CD14-positive monocyte (primary cell): ENCODE data around the gene C1QL1. TPM values are rescaled to one million over a fixed set of nuclear protein-coding genes. Genes with fewer than 3 reads are reported as not detected.
A peak's percentile ranks its signal among the peaks of the same experiment; 100 is the strongest.

Experiments used
- DNase-seq, 3 donors: peaks; one replicate each; pipeline ENCODE4 v3.0.0-alpha.2; 2011 to 2022
- H2AFZ ChIP-seq: 2 replicates; pipeline ENCODE4 v1.6.0; 2012; ENCODE audit warnings: mild to moderate bottlenecking, low read depth, low read length, inconsistent platforms; ENCODE audit not compliant: insufficient read depth, poor library complexity, severe bottlenecking
- H3K27ac ChIP-seq, 2 donors: 1 replicate in 1 of 2; 2 replicates in 1 of 2; pipeline ENCODE4 v1.5.1; 2012 to 2013; ENCODE audit warnings: low read length in 2 of 2, control low read depth in 1 of 2, inconsistent platforms in 1 of 2, low read depth in 1 of 2, mild to moderate bottlenecking in 1 of 2
- H3K27me3 ChIP-seq, 2 donors: one replicate each; pipeline versions ENCODE4 v1.6.0 to v1.6.1; 2011 to 2013; ENCODE audit warnings: low read length in 2 of 2; ENCODE audit not compliant: control insufficient read depth in 2 of 2, insufficient read depth in 2 of 2
- H3K36me3 ChIP-seq, 2 donors: replicated peaks in 1 of 2; 1 replicate in 1 of 2; 2 replicates in 1 of 2; pipeline versions ENCODE4 v1.5.1 to v1.6.1; 2012 to 2013; ENCODE audit warnings: low read length in 2 of 2, control low read depth in 1 of 2, inconsistent platforms in 1 of 2, mild to moderate bottlenecking in 1 of 2; ENCODE audit not compliant: insufficient read depth in 2 of 2, control insufficient read depth in 1 of 2
- H3K4me1 ChIP-seq, 2 donors: 1 replicate in 1 of 2; 2 replicates in 1 of 2; pipeline versions ENCODE4 v1.5.1 to v1.6.1; 2012 to 2013; ENCODE audit warnings: low read length in 2 of 2, control low read depth in 1 of 2, inconsistent platforms in 1 of 2, mild to moderate bottlenecking in 1 of 2, moderate library complexity in 1 of 2; ENCODE audit not compliant: insufficient read depth in 2 of 2, control insufficient read depth in 1 of 2
- H3K4me2 ChIP-seq: replicated peaks from 2 replicates; pipeline ENCODE3; 2012; ENCODE audit warnings: low read length, moderate library complexity, mild to moderate bottlenecking; ENCODE audit not compliant: poor library complexity, severe bottlenecking; ENCODE audit errors: extremely low read depth
- H3K4me3 ChIP-seq, 3 experiments: fragments of 200-600 bp in 1 of 3; sonication (generic) in 1 of 3; replicated peaks in 1 of 3; 1 replicate in 2 of 3; 2 replicates in 1 of 3; pipeline ENCODE4 v1.5.1; 2011 to 2013; ENCODE audit warnings: low read length in 3 of 3, mild to moderate bottlenecking in 3 of 3, control low read depth in 2 of 3, low read depth in 2 of 3, inconsistent platforms in 1 of 3, moderate library complexity in 1 of 3
- H3K79me2 ChIP-seq: 2 replicates; pipeline ENCODE4 v1.6.0; 2012; ENCODE audit warnings: mild to moderate bottlenecking, control low read depth, inconsistent platforms, low read length, moderate library complexity; ENCODE audit not compliant: insufficient read depth
- H3K9ac ChIP-seq: 2 replicates; pipeline ENCODE4 v1.6.0; 2017; ENCODE audit warnings: low read length, mild to moderate bottlenecking; ENCODE audit not compliant: insufficient read depth, poor library complexity, severe bottlenecking
- H3K9me3 ChIP-seq, 2 donors: replicated peaks in 1 of 2; 1 replicate in 1 of 2; 2 replicates in 1 of 2; pipeline versions ENCODE4 v1.5.1 to v1.6.1; 2012 to 2013; ENCODE audit warnings: low read length in 2 of 2, control low read depth in 1 of 2; ENCODE audit not compliant: control insufficient read depth in 1 of 2, insufficient read depth in 1 of 2
- H4K20me1 ChIP-seq: 2 replicates; pipeline ENCODE4 v1.6.0; 2012; ENCODE audit warnings: mild to moderate bottlenecking, low read length, control low read depth, moderate library complexity; ENCODE audit not compliant: insufficient read depth
- H3K27ac Mint-ChIP-seq, 7 donors: one replicate each; pipeline ENCODE4 v1.8.0; 2020; ENCODE audit warnings: mild to moderate bottlenecking in 7 of 7, mixed read lengths in 7 of 7, moderate library complexity in 6 of 7, inconsistent platforms in 2 of 7
- H3K27me3 Mint-ChIP-seq, 3 donors: one replicate each; pipeline ENCODE4 v1.8.0; 2021 to 2022; ENCODE audit warnings: low read depth in 3 of 3, mild to moderate bottlenecking in 3 of 3, mixed read lengths in 3 of 3, moderate library complexity in 3 of 3, inconsistent platforms in 1 of 3
- H3K36me3 Mint-ChIP-seq, 2 donors: one replicate each; pipeline ENCODE4 v1.8.0; 2020; ENCODE audit warnings: mixed read lengths in 2 of 2, inconsistent platforms in 1 of 2, mild to moderate bottlenecking in 1 of 2
- H3K4me1 Mint-ChIP-seq: one replicate; pipeline ENCODE4 v1.8.0; 2020; ENCODE audit warnings: mild to moderate bottlenecking, mixed read lengths
- H3K4me3 Mint-ChIP-seq, 2 donors: one replicate each; pipeline ENCODE4 v1.8.0; 2020; ENCODE audit warnings: mild to moderate bottlenecking in 2 of 2, mixed read lengths in 2 of 2, moderate library complexity in 1 of 2
- H3K9me3 Mint-ChIP-seq, 7 donors: one replicate each; pipeline ENCODE4 v1.8.0; 2020 to 2022; ENCODE audit warnings: mixed read lengths in 7 of 7, mild to moderate bottlenecking in 6 of 7, moderate library complexity in 6 of 7, inconsistent platforms in 2 of 7
- WGBS: methylation state at CpG from one replicate; pipeline ENCODE4 v1.1.5; 2013; ENCODE audit warnings: missing lambda C conversion rate; ENCODE audit not compliant: insufficient coverage; 5-methylcytosine and 5-hydroxymethylcytosine counted together
- intact Hi-C, 2 donors: fragments of 100-400 bp; cut with micrococcal nuclease; formaldehyde crosslinking; loops; one replicate each; pipeline versions ENCODE4 v1.15.0 to v1.15.1; 2023
- polyA plus RNA-seq, 3 donors: library from polyadenylated mRNA; depleted of rRNA in 1 of 3; unstranded in 2 of 3; stranded (reverse) in 1 of 3; fragments of 300-500 nt in 2 of 3; fragments of >200 nt in 1 of 3; fragmentation: Illumina TruSeq in 2 of 3; gene quantifications; 1 replicate in 2 of 3; 2 replicates in 1 of 3; pipeline ENCODE4 v1.2.3, GENCODE V29; 2012 to 2021
- TF ChIP-seq, protein P1 (sequence below): fragments of 200-600 bp; IDR thresholded peaks from one replicate; pipeline ENCODE4 v1.8.0; 2022; ENCODE audit warnings: antibody characterized with exemption, mild to moderate bottlenecking

Gene C1QL1
- polyA plus RNA-seq, 3 donors = not detected

DNA sequence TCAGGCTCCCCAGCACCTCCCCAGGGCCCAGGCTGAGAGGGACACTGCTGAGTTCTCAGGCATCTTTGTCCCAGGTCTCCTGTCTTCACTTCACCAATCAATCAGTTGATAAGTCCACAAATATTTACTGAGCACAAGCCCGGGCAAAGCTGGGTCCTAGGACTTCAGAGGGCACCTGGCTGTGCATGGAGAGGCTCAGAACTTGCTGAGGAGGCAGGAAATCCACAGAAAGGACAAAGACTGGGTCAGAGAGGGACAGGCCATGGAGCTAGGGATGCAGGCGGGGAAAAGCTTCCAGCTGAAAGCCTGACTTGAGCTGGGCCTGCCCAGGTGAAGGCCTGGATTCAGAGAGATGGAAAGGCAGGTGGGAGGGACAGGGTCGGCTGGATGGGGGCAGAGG is 33.2 kb upstream of the C1QL1 start:
- Histone ChIP-seq H3K27me3 (peaks cover 0 to 14% of the 10 kb centered on the region in 2 donors), H3K4me2 (no peak overlapping the region), H3K36me3 (no peaks in the 10 kb centered on the region), H3K9ac (no peak overlapping the region), H3K27ac (no peak overlapping the region), H4K20me1 (no peaks in the 10 kb centered on the region), H2AFZ (no peak overlapping the region), H3K79me2 (no peaks in the 10 kb centered on the region), H3K4me3 (no peak overlapping the region), H3K4me1 (no peaks in the 10 kb centered on the region), H3K9me3 (no peaks in the 10 kb centered on the region)
- TF ChIP-seq, protein P1, sequence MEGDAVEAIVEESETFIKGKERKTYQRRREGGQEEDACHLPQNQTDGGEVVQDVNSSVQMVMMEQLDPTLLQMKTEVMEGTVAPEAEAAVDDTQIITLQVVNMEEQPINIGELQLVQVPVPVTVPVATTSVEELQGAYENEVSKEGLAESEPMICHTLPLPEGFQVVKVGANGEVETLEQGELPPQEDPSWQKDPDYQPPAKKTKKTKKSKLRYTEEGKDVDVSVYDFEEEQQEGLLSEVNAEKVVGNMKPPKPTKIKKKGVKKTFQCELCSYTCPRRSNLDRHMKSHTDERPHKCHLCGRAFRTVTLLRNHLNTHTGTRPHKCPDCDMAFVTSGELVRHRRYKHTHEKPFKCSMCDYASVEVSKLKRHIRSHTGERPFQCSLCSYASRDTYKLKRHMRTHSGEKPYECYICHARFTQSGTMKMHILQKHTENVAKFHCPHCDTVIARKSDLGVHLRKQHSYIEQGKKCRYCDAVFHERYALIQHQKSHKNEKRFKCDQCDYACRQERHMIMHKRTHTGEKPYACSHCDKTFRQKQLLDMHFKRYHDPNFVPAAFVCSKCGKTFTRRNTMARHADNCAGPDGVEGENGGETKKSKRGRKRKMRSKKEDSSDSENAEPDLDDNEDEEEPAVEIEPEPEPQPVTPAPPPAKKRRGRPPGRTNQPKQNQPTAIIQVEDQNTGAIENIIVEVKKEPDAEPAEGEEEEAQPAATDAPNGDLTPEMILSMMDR = no peak
- Mint-ChIP-seq H3K4me3 (no peak overlapping the region), H3K4me1 (no peaks in the 10 kb centered on the region), H3K36me3 (no peaks in the 10 kb centered on the region), H3K27me3 (peaks cover 11 to 36% (median 26%) of the 10 kb centered on the region in 3 donors), H3K9me3 (peaks cover 0 to 17% (median 12%) of the 10 kb centered on the region in 7 donors), H3K27ac (peak overlapping the region in 1 of 7 donors; percentile 9)
- 89% methylated on average over 2 of the region's 3 CpGs for WGBS
- intact Hi-C loops = no loop called here
- no peak for DNase-seq

DNA sequence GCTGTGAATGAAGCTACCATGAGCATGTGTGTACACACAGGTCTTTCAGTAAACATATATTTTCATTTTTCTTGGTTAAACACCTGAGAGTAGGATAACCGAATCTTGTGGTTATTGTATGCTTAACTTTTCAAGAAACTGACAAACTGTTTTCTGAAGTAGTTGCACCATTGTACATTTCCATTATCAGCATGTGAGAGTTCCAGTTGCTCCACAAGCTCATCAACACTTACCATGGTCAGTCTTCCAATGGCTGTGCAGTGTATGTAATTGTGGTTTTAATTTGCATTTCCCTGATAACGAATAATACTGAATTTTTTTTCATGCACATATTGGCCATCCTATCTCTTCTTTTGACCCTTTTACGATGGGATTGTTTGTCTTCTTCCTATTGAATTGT is 31.3 kb upstream of the C1QL1 start:
- Histone ChIP-seq H3K4me1 (no peaks in the 10 kb centered on the region), H3K4me3 (no peak overlapping the region), H3K36me3 (no peaks in the 10 kb centered on the region), H3K27ac (no peak overlapping the region), H4K20me1 (no peaks in the 10 kb centered on the region), H3K9ac (no peak overlapping the region), H2AFZ (no peak overlapping the region), H3K9me3 (no peaks in the 10 kb centered on the region), H3K4me2 (no peak overlapping the region), H3K27me3 (peaks cover 0 to 3% of the 10 kb centered on the region in 2 donors), H3K79me2 (no peaks in the 10 kb centered on the region)
- Mint-ChIP-seq H3K36me3 (no peaks in the 10 kb centered on the region), H3K27me3 (peaks cover 9 to 31% (median 20%) of the 10 kb centered on the region in 3 donors), H3K27ac (no peak overlapping the region), H3K9me3 (peaks cover 0 to 16% (median 12%) of the 10 kb centered on the region in 7 donors), H3K4me3 (no peak overlapping the region), H3K4me1 (no peaks in the 10 kb centered on the region)
- TF ChIP-seq, protein P1 = no peak
- intact Hi-C loops = no loop called here
- DNase-seq = no peak
- WGBS = no CpG with 5 or more reads among the region's 3 CpGs
